Left ventricle myocardium inferior (tissue), 1 donor: ENCODE measurements around the gene DNPH1. TPM values are rescaled to one million over a fixed set of nuclear protein-coding genes. Genes with fewer than 3 reads are reported as not detected.

Experiments
- DNase-seq: peaks from one replicate; pipeline ENCODE4 v3.0.0-alpha.2; 2020
- H3K27ac ChIP-seq: fragments of 200-600 bp; replicated peaks from 2 replicates; pipeline ENCODE4 v1.8.0; 2021
- H3K27me3 ChIP-seq: fragments of 200-600 bp; 2 replicates; pipeline ENCODE4 v1.8.0; 2021; ENCODE audit warnings: low read depth
- H3K36me3 ChIP-seq: fragments of 200-600 bp; 2 replicates; pipeline ENCODE4 v1.8.0; 2021
- H3K4me1 ChIP-seq: fragments of 200-600 bp; 2 replicates; pipeline ENCODE4 v1.8.0; 2021
- H3K4me3 ChIP-seq: fragments of 200-600 bp; 2 replicates; pipeline ENCODE4 v1.8.0; 2021; ENCODE audit warnings: mild to moderate bottlenecking, moderate library complexity
- H3K9me3 ChIP-seq: fragments of 200-600 bp; replicated peaks from 2 replicates; pipeline ENCODE4 v1.8.0; 2021
- CTCF ChIP-seq: fragments of 200-600 bp; IDR thresholded peaks from 2 replicates; pipeline ENCODE4 v1.8.0; 2021; ENCODE audit warnings: antibody characterized with exemption, mild to moderate bottlenecking, borderline replicate concordance
- intact Hi-C: fragments of 100-400 bp; cut with micrococcal nuclease; formaldehyde crosslinking; loops from one replicate; pipeline ENCODE4 v1.11.0; 2022
- total RNA-seq: library from RNA; stranded (reverse); fragmentation: NEBNext Ultra II Directional; extraction: Animal tissue kit (Norgen Biotek cat#: 25700); gene quantifications from one replicate; pipeline ENCODE4 v1.2.1, GENCODE V29; 2021
- donor health status: DM: no; HTN: yes; CAD: no; lungs with severe emphysema.

DNPH1 gene
- total RNA-seq, 1 donor from 2014 or later, result 27.7 TPM

- intact Hi-C loops, result no loop called here
- H3K9me3 ChIP-seq, result peaks cover 9% of the 10 kb centered on the region
- no peak for DNase-seq
- H3K27me3 ChIP-seq, result peaks cover 87% of the 10 kb centered on the region
- H3K4me1 ChIP-seq, result no peaks in the 10 kb centered on the region
- no peaks in the 10 kb centered on the region for H3K36me3 ChIP-seq
- H3K4me3 ChIP-seq, result no peak overlapping the region
- H3K27ac ChIP-seq, result no peak overlapping the region
- no peak for TF ChIP-seq CTCF
These were observed 9.8 kb upstream of the DNPH1 start for GRCh38 chr6:43239054-43239453.

- DNase-seq, result no peak
- H3K27me3 ChIP-seq, result peaks cover 65% of the 10 kb centered on the region
- TF ChIP-seq CTCF, result no peak
- H3K9me3 ChIP-seq, result peaks cover 9% of the 10 kb centered on the region
- no peaks in the 10 kb centered on the region for H3K36me3 ChIP-seq
- H3K4me3 ChIP-seq, result no peak overlapping the region
- H3K4me1 ChIP-seq, result no peaks in the 10 kb centered on the region
- no peak overlapping the region for H3K27ac ChIP-seq
- intact Hi-C loops, result no loop called here
These were observed 6.6 kb upstream of the DNPH1 start for GRCh38 chr6:43235841-43236240.

GRCh38 chr6:43231735-43232450 is 2.6 kb upstream of the DNPH1 start:
- no peak overlapping the region for H3K27ac ChIP-seq
- H3K36me3 ChIP-seq, result no peaks in the 10 kb centered on the region
- no peaks in the 10 kb centered on the region for H3K9me3 ChIP-seq
- H3K4me1 ChIP-seq, result peaks cover 13% of the 10 kb centered on the region
- intact Hi-C loops, result no loop called here
- H3K4me3 ChIP-seq, result no peak overlapping the region
- DNase-seq, result no peak
- TF ChIP-seq CTCF, result no peak
- peaks cover 27% of the 10 kb centered on the region for H3K27me3 ChIP-seq

GRCh38 chr6:43231053-43231452 is 1.8 kb upstream of the DNPH1 start:
- no peak overlapping the region for H3K4me3 ChIP-seq
- peaks cover 13% of the 10 kb centered on the region for H3K4me1 ChIP-seq
- H3K9me3 ChIP-seq, result no peaks in the 10 kb centered on the region
- H3K27me3 ChIP-seq, result peaks cover 20% of the 10 kb centered on the region
- intact Hi-C loops, result no loop called here
- no peak overlapping the region for H3K27ac ChIP-seq
- DNase-seq, result no peak
- no peaks in the 10 kb centered on the region for H3K36me3 ChIP-seq
- TF ChIP-seq CTCF, result no peak

GRCh38 chr6:43229803-43230620 is 731 bp upstream of the DNPH1 start:
- Histone ChIP-seq H3K4me1 (peaks cover 13% of the 10 kb centered on the region), H3K4me3 (peak overlapping the region; percentile 69), H3K36me3 (no peaks in the 10 kb centered on the region), H3K27me3 (peaks cover 14% of the 10 kb centered on the region), H3K27ac (no peak overlapping the region), H3K9me3 (no peaks in the 10 kb centered on the region)
- intact Hi-C loops, result no loop called here
- DNase-seq, result no peak
- no peak for TF ChIP-seq CTCF
